Neural cell (in vitro differentiated cells): ENCODE results near the gene MED26. TPM values are rescaled to one million over a fixed set of nuclear protein-coding genes. Genes with fewer than 3 reads are reported as not detected.

Experiments
- polyA plus RNA-seq: library from polyadenylated mRNA; depleted of rRNA; stranded (reverse); fragments of >200 nt; gene quantifications from 2 replicates; pipeline ENCODE4 v1.2.3, GENCODE V29; 2014
- small RNA-seq, 3 experiments: library from RNA; depleted of rRNA; stranded (forward); fragments of <200 nt; gene quantifications; one replicate each; pipeline ENCODE3, GENCODE V24; 2012
- TF ChIP-seq, protein P1 (sequence below): fragments of 450-650 bp; IDR thresholded peaks from 2 replicates; pipeline ENCODE4 v1.5.1; 2014; ENCODE audit warnings: antibody characterized with exemption, mild to moderate bottlenecking, moderate library complexity; ENCODE audit not compliant: poor library complexity, severe bottlenecking

The MED26 gene
- polyA plus RNA-seq, 1 donor from 2014 or later: 4.2 TPM

DNA sequence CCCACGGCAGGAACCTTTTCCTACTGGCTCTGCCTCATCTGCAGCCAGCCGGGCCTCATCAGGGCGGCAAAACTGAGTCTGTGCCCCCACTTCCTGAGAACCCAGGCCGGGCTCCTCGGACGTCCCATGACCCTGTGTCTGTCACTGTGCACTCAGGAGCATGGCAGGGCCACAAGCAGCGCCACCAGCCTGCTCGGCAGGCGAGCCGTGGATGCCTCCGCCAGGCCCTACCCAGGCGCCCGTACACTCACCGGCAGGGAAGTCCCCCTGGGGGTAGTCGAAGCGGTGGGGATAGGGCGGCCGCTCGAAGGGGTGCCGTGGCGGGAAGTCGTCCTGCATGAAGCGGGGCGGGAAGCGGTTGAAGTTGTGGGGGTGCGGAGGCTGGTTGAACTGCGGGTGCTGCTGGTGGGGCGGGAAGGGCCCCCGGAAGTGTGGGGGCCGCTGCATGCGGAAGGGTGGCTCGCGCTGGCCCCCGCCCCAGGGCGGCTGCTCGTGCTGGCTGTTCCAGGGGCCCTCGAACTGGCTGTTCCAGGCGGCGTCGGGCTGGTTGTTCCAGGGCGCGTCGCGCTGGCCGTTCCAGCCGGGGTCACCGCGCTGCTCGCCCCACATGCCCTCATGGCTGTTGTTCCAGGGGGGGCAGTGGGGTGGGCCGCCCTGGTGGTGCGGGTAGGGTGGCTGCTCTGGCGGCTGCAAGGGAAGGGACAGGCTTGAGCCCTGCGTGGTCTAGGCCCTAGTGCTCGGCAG, 102.8 kb downstream of the MED26 start (continued):
- TF ChIP-seq, protein P1, sequence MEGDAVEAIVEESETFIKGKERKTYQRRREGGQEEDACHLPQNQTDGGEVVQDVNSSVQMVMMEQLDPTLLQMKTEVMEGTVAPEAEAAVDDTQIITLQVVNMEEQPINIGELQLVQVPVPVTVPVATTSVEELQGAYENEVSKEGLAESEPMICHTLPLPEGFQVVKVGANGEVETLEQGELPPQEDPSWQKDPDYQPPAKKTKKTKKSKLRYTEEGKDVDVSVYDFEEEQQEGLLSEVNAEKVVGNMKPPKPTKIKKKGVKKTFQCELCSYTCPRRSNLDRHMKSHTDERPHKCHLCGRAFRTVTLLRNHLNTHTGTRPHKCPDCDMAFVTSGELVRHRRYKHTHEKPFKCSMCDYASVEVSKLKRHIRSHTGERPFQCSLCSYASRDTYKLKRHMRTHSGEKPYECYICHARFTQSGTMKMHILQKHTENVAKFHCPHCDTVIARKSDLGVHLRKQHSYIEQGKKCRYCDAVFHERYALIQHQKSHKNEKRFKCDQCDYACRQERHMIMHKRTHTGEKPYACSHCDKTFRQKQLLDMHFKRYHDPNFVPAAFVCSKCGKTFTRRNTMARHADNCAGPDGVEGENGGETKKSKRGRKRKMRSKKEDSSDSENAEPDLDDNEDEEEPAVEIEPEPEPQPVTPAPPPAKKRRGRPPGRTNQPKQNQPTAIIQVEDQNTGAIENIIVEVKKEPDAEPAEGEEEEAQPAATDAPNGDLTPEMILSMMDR: no peak

Small RNAs within 50 kb of the gene (small RNA-seq; reads per million reads assigned to genes)
- 0 reads per million in 3 experiments for gene RN7SL146P

Other genes with a start within 250 kb of the MED26 start
- 13.0 and 17.5 TPM in 2 replicates for gene EPS15L1, start 156.2 kb downstream of the MED26 start, polyA plus RNA-seq
- gene CALR3, start 132.0 kb downstream of the MED26 start, polyA plus RNA-seq: not detected in 2 replicates
- gene C19orf44, start 131.8 kb downstream of the MED26 start, polyA plus RNA-seq: 9.9 and 14.5 TPM in 2 replicates
- gene CHERP, start 85.8 kb downstream of the MED26 start, polyA plus RNA-seq: 5.4 and 8.6 TPM in 2 replicates
- gene SLC35E1, start 55.8 kb downstream of the MED26 start, polyA plus RNA-seq: 16.6 and 23.9 TPM in 2 replicates
- 153 and 171 TPM in 2 replicates for gene SMIM7, start 31.9 kb upstream of the MED26 start, polyA plus RNA-seq
- gene TMEM38A, start 32.9 kb upstream of the MED26 start, polyA plus RNA-seq: 8.6 and 11.2 TPM in 2 replicates
- gene NWD1, start 91.6 kb upstream of the MED26 start, polyA plus RNA-seq: 0.16 and 0.24 TPM in 2 replicates
- 31.2 and 36.9 TPM in 2 replicates for gene SIN3B, start 201.2 kb upstream of the MED26 start, polyA plus RNA-seq